ENCODE data around the gene ADGRV1.

GRCh38 chr5:91010090-91010489, 451.5 kb downstream of the ADGRV1 start:
- TF ChIP-seq EZH2 (IDR thresholded peaks at IDR 0.05) (no peak), POLR2AphosphoS5 (IDR thresholded peaks at IDR 0.05; ENCODE audit: borderline replicate concordance, low read depth, low read length) (no peak)

All from SK-N-MC (cell line).